GM21367 (cell line): Measurements from ENCODE around the gene APOA1.

Experiments used
- ATAC-seq: cut with Tn5 transposase; IDR thresholded peaks from one replicate; pipeline ENCODE4 v1.9.1; 2021; ENCODE audit not compliant: unreplicated experiment

APOA1 gene

GRCh38 chr11:116837231-116838091, at the start of gene APOA1:
APOA1 (minus strand) TSS chr11:116837622; CDS start chr11:116837387, 235 bp downstream.
- ATAC-seq: no peak

- no peak for ATAC-seq
Observed at GRCh38 chr11:116885951-116886655, 48.7 kb upstream of the APOA1 start.

GRCh38 chr11:116882386-116882785, 45.0 kb upstream of the APOA1 start:
- no peak for ATAC-seq

- no peak for ATAC-seq
Observed at GRCh38 chr11:116881143-116881542, 43.7 kb upstream of the APOA1 start.

- ATAC-seq: peak; percentile 55
Observed at GRCh38 chr11:116879800-116880625, 42.6 kb upstream of the APOA1 start.

GRCh38 chr11:116876656-116877055, 39.2 kb upstream of the APOA1 start:
- no peak for ATAC-seq

- ATAC-seq: no peak
Observed at GRCh38 chr11:116875194-116875593, 37.8 kb upstream of the APOA1 start.

GRCh38 chr11:116874251-116874650, 36.8 kb upstream of the APOA1 start:
- ATAC-seq: no peak

GRCh38 chr11:116873381-116873780, 36.0 kb upstream of the APOA1 start:
- ATAC-seq: no peak

GRCh38 chr11:116871248-116871647, 33.8 kb upstream of the APOA1 start:
- ATAC-seq: no peak

GRCh38 chr11:116870054-116870453, 32.6 kb upstream of the APOA1 start:
- no peak for ATAC-seq

GRCh38 chr11:116869610-116870009, 32.2 kb upstream of the APOA1 start:
- no peak for ATAC-seq

GRCh38 chr11:116868066-116868465, 30.6 kb upstream of the APOA1 start:
- ATAC-seq: no peak

- no peak for ATAC-seq
Observed at GRCh38 chr11:116867619-116868018, 30.2 kb upstream of the APOA1 start.

- ATAC-seq: no peak
Observed at GRCh38 chr11:116866804-116867455, 29.5 kb upstream of the APOA1 start.

- no peak for ATAC-seq
Observed at GRCh38 chr11:116865696-116866095, 28.3 kb upstream of the APOA1 start.

- ATAC-seq: no peak
Observed at GRCh38 chr11:116864531-116864930, 27.1 kb upstream of the APOA1 start.

- no peak for ATAC-seq
Observed at GRCh38 chr11:116862951-116863350, 25.5 kb upstream of the APOA1 start.

GRCh38 chr11:116862185-116862584, 24.8 kb upstream of the APOA1 start:
- ATAC-seq: no peak

GRCh38 chr11:116861539-116861938, 24.1 kb upstream of the APOA1 start:
- ATAC-seq: no peak

- no peak for ATAC-seq
Observed at GRCh38 chr11:116860303-116860702, 22.9 kb upstream of the APOA1 start.
